IMR-90 (cell line): ENCODE data around the gene PIMREG.

Experiments
- BHLHE40 ChIP-seq: fragments of 150-350 bp; IDR thresholded peaks from 2 replicates; pipeline ENCODE4 v1.6.1; 2016; ENCODE audit warnings: mild to moderate bottlenecking, low read depth, low read length
- CHD1 ChIP-seq: IDR thresholded peaks from 2 replicates; pipeline ENCODE4 v1.6.1; 2012; ENCODE audit warnings: low read depth, low read length, improper control_type of control experiment
- CTCF ChIP-seq: conservative IDR thresholded peaks from 2 replicates; pipeline ENCODE4 v1.5.1; 2012; ENCODE audit warnings: mild to moderate bottlenecking, low read depth, low read length, improper control_type of control experiment
- MAFK ChIP-seq: IDR thresholded peaks from 2 replicates; pipeline ENCODE4 v1.6.1; 2012; ENCODE audit warnings: low read depth, low read length, improper control_type of control experiment
- NFE2L2 ChIP-seq: fragments of 150-350 bp; IDR thresholded peaks from 2 replicates; pipeline ENCODE4 v1.6.1; 2016; ENCODE audit warnings: low read depth, mild to moderate bottlenecking, low read length
- POLR2A ChIP-seq: IDR thresholded peaks from 2 replicates; pipeline ENCODE4 v1.6.1; 2012; ENCODE audit warnings: mild to moderate bottlenecking, low read depth, low read length
- RAD21 ChIP-seq: IDR thresholded peaks from 2 replicates; pipeline ENCODE4 v1.6.1; 2012; ENCODE audit warnings: low read length, improper control_type of control experiment
- RFX5 ChIP-seq: IDR thresholded peaks from 2 replicates; pipeline ENCODE4 v1.8.0; 2012; ENCODE audit warnings: low read depth, mild to moderate bottlenecking, low read length, moderate library complexity

GRCh38 chr17:6428207-6428965, 15.9 kb upstream of the PIMREG start:
- no peak for TF ChIP-seq CTCF
- TF ChIP-seq RAD21: no peak
- TF ChIP-seq RFX5: no peak
- no peak for TF ChIP-seq CHD1
- TF ChIP-seq MAFK: no peak
- TF ChIP-seq POLR2A: no peak
- no peak for TF ChIP-seq BHLHE40
- TF ChIP-seq NFE2L2: no peak
